SU-DHL-6 (cell line): ENCODE results near the gene CDH23.

Experiments used
- H2AFZ ChIP-seq: fragments of 200-600 bp; sonication (generic); 2 replicates; pipeline ENCODE4 v1.6.1; 2014; ENCODE audit warnings: low read depth, mild to moderate bottlenecking, moderate library complexity, mixed read lengths, antibody characterized with exemption, low read length; ENCODE audit not compliant: severe bottlenecking
- H3F3A ChIP-seq: fragments of 200-600 bp; shearing (Covaris generic); 2 replicates; pipeline ENCODE4 v1.6.0; 2016; ENCODE audit warnings: antibody characterized with exemption, mild to moderate bottlenecking; ENCODE audit not compliant: insufficient read depth
- H3K27ac ChIP-seq: fragments of 200-600 bp; sonication (generic); 2 replicates; pipeline ENCODE4 v1.5.1; 2016; ENCODE audit warnings: low read depth, mild to moderate bottlenecking, low read length, moderate library complexity, mixed read lengths
- H3K27me3 ChIP-seq: fragments of 200-600 bp; sonication (generic), shearing (Covaris generic); 2 replicates; pipeline ENCODE4 v1.6.0; 2014; ENCODE audit warnings: mild to moderate bottlenecking, low read length
- H3K36me3 ChIP-seq: fragments of 200-600 bp; sonication (generic); 2 replicates; pipeline ENCODE4 v1.6.1; 2014; ENCODE audit warnings: mild to moderate bottlenecking, low read length, mixed read lengths
- H3K4me2 ChIP-seq: fragments of 300-600, 200-600 bp; shearing (Covaris generic), sonication (generic); 2 replicates; pipeline ENCODE4 v1.6.0; 2014; ENCODE audit warnings: low read length, low read depth, mild to moderate bottlenecking; ENCODE audit not compliant: poor library complexity, severe bottlenecking
- H3K4me3 ChIP-seq: fragments of 200-600 bp; sonication (generic); 2 replicates; pipeline ENCODE4 v1.5.1; 2014; ENCODE audit warnings: antibody characterized with exemption, low read length, mild to moderate bottlenecking, mixed read lengths; ENCODE audit not compliant: insufficient read depth, poor library complexity, severe bottlenecking
- H3K79me2 ChIP-seq: fragments of 200-600 bp; sonication (generic); 2 replicates; pipeline ENCODE4 v1.6.1; 2014; ENCODE audit warnings: mild to moderate bottlenecking, low read length, moderate library complexity; ENCODE audit not compliant: insufficient read depth
- H3K9ac ChIP-seq: fragments of 200-600 bp; sonication (generic); 2 replicates; pipeline ENCODE4 v1.7.0; 2014; ENCODE audit warnings: mild to moderate bottlenecking, low read length
- H3K9me2 ChIP-seq: fragments of 200-600 bp; sonication (generic); replicated peaks from 2 replicates; pipeline ENCODE4 v1.6.1; 2014; ENCODE audit warnings: low read length; ENCODE audit not compliant: insufficient read depth
- H3K9me3 ChIP-seq: fragments of 200-600 bp; sonication (generic); 2 replicates; pipeline ENCODE4 v1.6.1; 2014; ENCODE audit warnings: low read length, mixed read lengths; ENCODE audit not compliant: insufficient read depth
- H4K20me1 ChIP-seq: fragments of 200-600 bp; sonication (generic); 2 replicates; pipeline ENCODE4 v1.6.1; 2014; ENCODE audit warnings: low read depth, mild to moderate bottlenecking, antibody characterized with exemption, low read length, moderate library complexity, mixed read lengths
- CTCF ChIP-seq: fragments of 200-600 bp; sonication (generic); IDR thresholded peaks from one replicate; pipeline ENCODE4 v1.5.1; 2017; ENCODE audit warnings: antibody characterized with exemption, mild to moderate bottlenecking, low read length, moderate library complexity; ENCODE audit not compliant: insufficient read depth, poor library complexity, severe bottlenecking
- EZH2phosphoT487 ChIP-seq: fragments of 200-600 bp; sonication (generic), shearing (Covaris generic); conservative IDR thresholded peaks from 2 replicates; pipeline ENCODE4 v1.6.1; 2018; ENCODE audit warnings: mild to moderate bottlenecking, antibody characterized with exemption, low read length, moderate library complexity, mixed read lengths

Gene CDH23

GRCh38 chr10:71502851-71503250 is 106.1 kb downstream of the CDH23 start:
- H3K36me3 ChIP-seq: no peaks in the 10 kb centered on the region
- no peak overlapping the region for H3K4me3 ChIP-seq
- no peak overlapping the region for H3K9ac ChIP-seq
- no peaks in the 10 kb centered on the region for H3F3A ChIP-seq
- no peak for TF ChIP-seq EZH2phosphoT487
- no peak for TF ChIP-seq CTCF
- no peak overlapping the region for H3K27ac ChIP-seq
- H2AFZ ChIP-seq: no peak overlapping the region
- H3K9me2 ChIP-seq: no peaks in the 10 kb centered on the region
- no peaks in the 10 kb centered on the region; the same call in 1 of the 2 replicates for H3K27me3 ChIP-seq
- H3K79me2 ChIP-seq: no peaks in the 10 kb centered on the region
- no peaks in the 10 kb centered on the region for H3K9me3 ChIP-seq
- no peaks in the 10 kb centered on the region for H4K20me1 ChIP-seq
- no peak overlapping the region for H3K4me2 ChIP-seq

GRCh38 chr10:71504168-71504567 is 107.4 kb downstream of the CDH23 start:
- Histone ChIP-seq H3K9ac (no peak overlapping the region), H3K36me3 (no peaks in the 10 kb centered on the region), H3K4me2 (no peak overlapping the region), H3K27ac (no peak overlapping the region), H2AFZ (no peak overlapping the region), H3K9me3 (no peaks in the 10 kb centered on the region), H4K20me1 (no peaks in the 10 kb centered on the region), H3K4me3 (no peak overlapping the region), H3K9me2 (no peaks in the 10 kb centered on the region), H3K79me2 (no peaks in the 10 kb centered on the region), H3K27me3 (no peaks in the 10 kb centered on the region; the same call in 1 of the 2 replicates), H3F3A (no peaks in the 10 kb centered on the region)
- TF ChIP-seq EZH2phosphoT487: no peak
- no peak for TF ChIP-seq CTCF

- H3F3A ChIP-seq: no peaks in the 10 kb centered on the region
- no peaks in the 10 kb centered on the region for H3K9me3 ChIP-seq
- no peaks in the 10 kb centered on the region for H3K79me2 ChIP-seq
- no peak overlapping the region for H3K4me2 ChIP-seq
- no peak overlapping the region for H3K4me3 ChIP-seq
- no peak overlapping the region for H2AFZ ChIP-seq
- no peaks in the 10 kb centered on the region for H3K36me3 ChIP-seq
- H3K9me2 ChIP-seq: no peaks in the 10 kb centered on the region
- H3K27ac ChIP-seq: no peak overlapping the region
- no peak overlapping the region for H3K9ac ChIP-seq
- no peaks in the 10 kb centered on the region for H4K20me1 ChIP-seq
- no peak for TF ChIP-seq CTCF
- no peak for TF ChIP-seq EZH2phosphoT487
- no peaks in the 10 kb centered on the region; the same call in 1 of the 2 replicates for H3K27me3 ChIP-seq
Measured at GRCh38 chr10:71504570-71504969, 107.8 kb downstream of the CDH23 start.

- no peak for TF ChIP-seq EZH2phosphoT487
- TF ChIP-seq CTCF: no peak
- no peaks in the 10 kb centered on the region for H3K79me2 ChIP-seq
- H3K36me3 ChIP-seq: no peaks in the 10 kb centered on the region
- H3K9ac ChIP-seq: no peak overlapping the region
- H3K9me3 ChIP-seq: no peaks in the 10 kb centered on the region
- H3K27me3 ChIP-seq: no peaks in the 10 kb centered on the region; the same call in 1 of the 2 replicates
- H3K27ac ChIP-seq: no peak overlapping the region
- no peak overlapping the region for H2AFZ ChIP-seq
- H3K9me2 ChIP-seq: no peaks in the 10 kb centered on the region
- no peaks in the 10 kb centered on the region for H3F3A ChIP-seq
- H4K20me1 ChIP-seq: no peaks in the 10 kb centered on the region
- no peak overlapping the region for H3K4me2 ChIP-seq
- H3K4me3 ChIP-seq: no peak overlapping the region
Measured at GRCh38 chr10:71505862-71506261, 109.1 kb downstream of the CDH23 start.
